OCI-LY3 (cell line): ENCODE measurements around the gene CD300LF.

Source experiments
- H2AFZ ChIP-seq: fragments of 200-600, 300-600 bp; shearing (Covaris generic); 2 replicates; pipeline ENCODE4 v1.6.0; 2014; ENCODE audit warnings: antibody characterized with exemption, low read depth, low read length
- H3K27ac ChIP-seq: fragments of 200-600, 300-600 bp; sonication (generic); 2 replicates; pipeline ENCODE4 v1.5.1; 2014; ENCODE audit warnings: mild to moderate bottlenecking, low read length, moderate library complexity, mixed read lengths
- H3K27me3 ChIP-seq: fragments of 200-600, 300-600 bp; sonication (generic); 2 replicates; pipeline ENCODE4 v1.6.1; 2014; ENCODE audit warnings: low read depth, low read length, mixed read lengths
- H3K36me3 ChIP-seq: fragments of 200-600, 300-600 bp; sonication (generic); replicated peaks from 2 replicates; pipeline ENCODE3; 2014; ENCODE audit warnings: low read depth, low read length, mixed read lengths
- H3K4me1 ChIP-seq: fragments of 300-600, 200-600 bp; sonication (generic); 2 replicates; pipeline ENCODE4 v1.6.1; 2014; ENCODE audit warnings: low read length, mixed read lengths
- H3K4me2 ChIP-seq: fragments of 200-600, 300-600 bp; sonication (generic); 2 replicates; pipeline ENCODE4 v1.6.1; 2014; ENCODE audit warnings: low read length, mixed read lengths
- H3K4me3 ChIP-seq: fragments of 300-600, 200-600 bp; sonication (generic); 2 replicates; pipeline ENCODE4 v1.5.1; 2014; ENCODE audit warnings: antibody characterized with exemption, mild to moderate bottlenecking, low read length, moderate library complexity
- H3K79me2 ChIP-seq: fragments of 300-600, 200-600 bp; shearing (Covaris generic); 2 replicates; pipeline ENCODE4 v1.6.1; 2014; ENCODE audit warnings: mild to moderate bottlenecking, low read length, mixed read lengths
- H3K9ac ChIP-seq: fragments of 300-600, 200-600 bp; shearing (Covaris generic); 2 replicates; pipeline ENCODE4 v1.6.0; 2014; ENCODE audit warnings: mild to moderate bottlenecking, low read length, moderate library complexity
- H3K9me3 ChIP-seq: fragments of 200-600, 300-600 bp; shearing (Covaris generic); 2 replicates; pipeline ENCODE4 v1.6.1; 2014; ENCODE audit warnings: low read length, mixed read lengths; ENCODE audit not compliant: insufficient read depth
- H4K20me1 ChIP-seq: fragments of 200-600, 300-600 bp; sonication (generic); 2 replicates; pipeline ENCODE4 v1.6.1; 2016; ENCODE audit warnings: low read length, mixed read lengths; ENCODE audit not compliant: insufficient read depth
- EZH2phosphoT487 ChIP-seq: fragments of 200-600 bp; shearing (Covaris generic); IDR thresholded peaks from 2 replicates; pipeline ENCODE4 v1.6.1; 2018; ENCODE audit warnings: antibody characterized with exemption, mixed run types, low read depth
- TF ChIP-seq, protein P1 (sequence below): fragments of 200-600, 300-600 bp; sonication (generic); IDR thresholded peaks from 2 replicates; pipeline ENCODE4 v1.5.1; 2014; ENCODE audit warnings: antibody characterized with exemption, low read length, low read depth

Gene CD300LF

DNA sequence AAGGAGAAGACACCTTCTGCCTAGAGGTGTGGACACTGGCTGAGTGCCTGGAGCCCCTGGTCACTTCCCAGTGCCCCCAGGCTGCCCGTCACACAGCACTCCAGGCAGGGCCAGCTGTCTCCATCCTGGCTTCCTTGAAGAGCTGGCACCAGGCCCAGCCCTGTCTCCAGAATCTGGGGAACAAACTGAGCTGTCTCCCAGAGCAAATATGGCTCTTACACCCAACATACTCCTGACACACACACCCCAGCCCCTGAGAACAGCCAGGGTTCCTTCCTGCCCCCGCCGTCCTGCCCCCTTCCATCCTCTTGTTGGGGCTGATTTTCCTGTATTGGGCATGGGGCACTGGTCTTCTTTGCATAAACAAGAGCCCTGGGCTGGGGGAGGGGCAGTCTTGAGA lies 44.8 kb upstream of the CD300LF start:
- Histone ChIP-seq H2AFZ (no peak overlapping the region), H3K9me3 (no peaks in the 10 kb centered on the region), H3K9ac (no peak overlapping the region), H3K79me2 (0 out of 2 replicates have a peak, but pooled peaks cover 3% of the 10 kb centered on the region), H4K20me1 (peaks cover 21% of the 10 kb centered on the region), H3K27me3 (no peaks in the 10 kb centered on the region), H3K27ac (no peak overlapping the region), H3K36me3 (no peaks in the 10 kb centered on the region), H3K4me2 (no peak overlapping the region), H3K4me3 (no peak overlapping the region), H3K4me1 (peaks cover 7% of the 10 kb centered on the region)
- TF ChIP-seq, protein P1, sequence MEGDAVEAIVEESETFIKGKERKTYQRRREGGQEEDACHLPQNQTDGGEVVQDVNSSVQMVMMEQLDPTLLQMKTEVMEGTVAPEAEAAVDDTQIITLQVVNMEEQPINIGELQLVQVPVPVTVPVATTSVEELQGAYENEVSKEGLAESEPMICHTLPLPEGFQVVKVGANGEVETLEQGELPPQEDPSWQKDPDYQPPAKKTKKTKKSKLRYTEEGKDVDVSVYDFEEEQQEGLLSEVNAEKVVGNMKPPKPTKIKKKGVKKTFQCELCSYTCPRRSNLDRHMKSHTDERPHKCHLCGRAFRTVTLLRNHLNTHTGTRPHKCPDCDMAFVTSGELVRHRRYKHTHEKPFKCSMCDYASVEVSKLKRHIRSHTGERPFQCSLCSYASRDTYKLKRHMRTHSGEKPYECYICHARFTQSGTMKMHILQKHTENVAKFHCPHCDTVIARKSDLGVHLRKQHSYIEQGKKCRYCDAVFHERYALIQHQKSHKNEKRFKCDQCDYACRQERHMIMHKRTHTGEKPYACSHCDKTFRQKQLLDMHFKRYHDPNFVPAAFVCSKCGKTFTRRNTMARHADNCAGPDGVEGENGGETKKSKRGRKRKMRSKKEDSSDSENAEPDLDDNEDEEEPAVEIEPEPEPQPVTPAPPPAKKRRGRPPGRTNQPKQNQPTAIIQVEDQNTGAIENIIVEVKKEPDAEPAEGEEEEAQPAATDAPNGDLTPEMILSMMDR = no peak
- TF ChIP-seq EZH2phosphoT487 = no peak

DNA sequence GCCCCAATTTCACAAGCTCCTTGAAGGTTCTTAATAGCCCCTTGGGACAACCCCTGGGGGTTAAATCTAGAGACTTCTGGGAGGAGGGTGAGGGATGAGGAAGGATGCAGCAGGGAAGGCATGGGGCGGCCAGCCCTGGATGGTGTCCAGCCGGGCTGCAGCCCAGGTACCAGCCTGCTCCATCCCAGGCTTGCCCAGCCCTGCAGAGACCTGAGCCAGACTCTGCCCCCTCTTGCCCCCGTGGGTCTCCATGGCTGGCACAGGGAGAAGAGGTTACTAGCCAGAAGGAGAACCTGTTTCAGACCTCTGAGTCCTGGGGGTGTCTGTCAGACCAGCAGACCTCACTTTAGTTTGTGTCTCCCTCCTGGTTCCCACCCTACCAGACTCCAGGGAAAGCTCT lies 44.2 kb upstream of the CD300LF start:
- H3K4me2 ChIP-seq = no peak overlapping the region
- H3K36me3 ChIP-seq = no peaks in the 10 kb centered on the region
- H3K4me3 ChIP-seq = no peak overlapping the region
- H3K4me1 ChIP-seq = peaks cover 7% of the 10 kb centered on the region
- H3K27me3 ChIP-seq = no peaks in the 10 kb centered on the region
- no peak for TF ChIP-seq EZH2phosphoT487
- TF ChIP-seq, protein P1 = no peak
- H2AFZ ChIP-seq = no peak overlapping the region
- H3K9ac ChIP-seq = no peak overlapping the region
- no peak overlapping the region for H3K27ac ChIP-seq
- H3K9me3 ChIP-seq = no peaks in the 10 kb centered on the region
- peaks cover 4% of the 10 kb centered on the region; the same call in 1 of the 2 replicates for H3K79me2 ChIP-seq
- peaks cover 23% of the 10 kb centered on the region for H4K20me1 ChIP-seq

DNA sequence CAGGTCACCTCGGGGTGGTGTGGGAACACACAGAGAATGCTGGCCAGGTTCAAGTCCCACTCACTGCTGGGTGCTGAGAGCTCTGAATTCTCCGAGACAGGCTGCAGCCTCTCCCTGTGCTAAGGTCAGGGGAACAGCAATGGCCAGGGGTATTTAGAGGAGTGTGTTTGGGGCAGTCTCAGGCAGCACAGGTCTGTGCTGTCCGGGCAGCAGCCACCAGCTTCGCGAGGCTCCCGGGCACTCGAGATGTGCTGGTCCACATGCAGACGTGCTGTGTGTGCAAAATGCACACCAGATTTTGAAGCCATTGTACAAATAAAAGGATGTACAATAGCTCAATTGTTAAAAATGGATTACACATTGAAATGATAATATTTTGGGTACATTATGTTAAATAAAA lies 42.8 kb upstream of the CD300LF start:
- Histone ChIP-seq H3K9me3 (no peaks in the 10 kb centered on the region), H3K79me2 (peaks cover 13% of the 10 kb centered on the region; the same call in 1 of the 2 replicates), H3K4me1 (peaks cover 7% of the 10 kb centered on the region), H4K20me1 (peaks cover 13% of the 10 kb centered on the region; the same call in 1 of the 2 replicates), H3K27ac (no peak overlapping the region), H2AFZ (no peak overlapping the region), H3K36me3 (no peaks in the 10 kb centered on the region), H3K27me3 (no peaks in the 10 kb centered on the region), H3K9ac (no peak overlapping the region), H3K4me3 (no peak overlapping the region), H3K4me2 (no peak overlapping the region)
- no peak for TF ChIP-seq EZH2phosphoT487
- TF ChIP-seq, protein P1 = no peak

DNA sequence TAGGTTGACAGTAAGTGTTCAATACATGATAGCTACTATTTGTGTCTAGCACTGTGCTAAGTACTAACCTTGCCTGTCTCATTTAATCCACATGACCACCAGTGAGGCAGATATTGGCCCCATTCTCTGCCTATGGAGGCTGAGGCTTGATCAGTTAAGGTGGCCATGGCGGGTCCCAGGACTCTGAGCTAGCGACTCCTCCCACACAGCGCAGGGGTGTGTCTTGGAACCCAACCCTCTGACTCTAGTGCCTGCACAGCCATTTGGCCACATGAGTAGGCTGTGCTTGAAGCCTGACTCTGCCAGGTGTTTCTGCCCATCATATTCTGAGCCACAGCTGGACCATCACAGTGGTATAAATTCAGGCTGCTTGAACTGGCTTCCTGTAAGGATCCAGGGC lies 42.1 kb upstream of the CD300LF start:
- H3K79me2 ChIP-seq = peaks cover 20% of the 10 kb centered on the region
- no peaks in the 10 kb centered on the region for H3K27me3 ChIP-seq
- H3K36me3 ChIP-seq = no peaks in the 10 kb centered on the region
- H3K27ac ChIP-seq = no peak overlapping the region
- H3K9me3 ChIP-seq = no peaks in the 10 kb centered on the region
- H4K20me1 ChIP-seq = peaks cover 14% of the 10 kb centered on the region; the same call in 1 of the 2 replicates
- H3K4me2 ChIP-seq = no peak overlapping the region
- TF ChIP-seq EZH2phosphoT487 = no peak
- TF ChIP-seq, protein P1 = no peak
- H2AFZ ChIP-seq = no peak overlapping the region
- H3K4me1 ChIP-seq = peaks cover 13% of the 10 kb centered on the region
- no peak overlapping the region for H3K9ac ChIP-seq
- H3K4me3 ChIP-seq = no peak overlapping the region
